HFFc6 (cell line): ENCODE data around the gene ASB13. TPM values are rescaled to one million over a fixed set of nuclear protein-coding genes. Genes with fewer than 3 reads are reported as not detected.

Experiments
- DNase-seq: peaks from one replicate; pipeline ENCODE4 v3.0.0-alpha.2; 2018
- H3K27ac Mint-ChIP-seq: 2 replicates; pipeline ENCODE4 v1.8.0; 2020; ENCODE audit warnings: mild to moderate bottlenecking, mixed read lengths
- H3K27me3 Mint-ChIP-seq: 2 replicates; pipeline ENCODE4 v1.8.0; 2021; ENCODE audit warnings: mild to moderate bottlenecking, moderate library complexity, mixed read lengths; ENCODE audit not compliant: insufficient read depth
- H3K36me3 Mint-ChIP-seq: 2 replicates; pipeline ENCODE4 v1.8.0; 2021; ENCODE audit warnings: low read depth, mixed read lengths
- H3K4me1 Mint-ChIP-seq: 2 replicates; pipeline ENCODE4 v1.8.0; 2020; ENCODE audit warnings: low read depth, mixed read lengths
- H3K4me3 Mint-ChIP-seq: 2 replicates; pipeline ENCODE4 v1.8.0; 2020; ENCODE audit warnings: mild to moderate bottlenecking, moderate library complexity, mixed read lengths
- H3K9me3 Mint-ChIP-seq: 2 replicates; pipeline ENCODE4 v1.8.0; 2020; ENCODE audit warnings: mild to moderate bottlenecking, mixed read lengths
- total RNA-seq, 6 experiments: library from RNA; stranded (reverse); fragmentation: NEBNext Ultra II Directional; extraction: Animal tissue kit (Norgen Biotek cat#: 25700); gene quantifications; 2 replicates in 1 of 6; 3 replicates in 5 of 6; pipeline ENCODE4 v1.2.3, GENCODE V29; 2021
- TF ChIP-seq, protein P1 (sequence below): fragments of 200-600 bp; sonication (generic); IDR thresholded peaks from 2 replicates; pipeline ENCODE4 v1.5.0; 2021; ENCODE audit warnings: antibody characterized with exemption, mild to moderate bottlenecking

The ASB13 gene
- total RNA-seq, 6 experiments from 2014 or later, result 7.8 to 10.1 (median 9.1) TPM

DNA sequence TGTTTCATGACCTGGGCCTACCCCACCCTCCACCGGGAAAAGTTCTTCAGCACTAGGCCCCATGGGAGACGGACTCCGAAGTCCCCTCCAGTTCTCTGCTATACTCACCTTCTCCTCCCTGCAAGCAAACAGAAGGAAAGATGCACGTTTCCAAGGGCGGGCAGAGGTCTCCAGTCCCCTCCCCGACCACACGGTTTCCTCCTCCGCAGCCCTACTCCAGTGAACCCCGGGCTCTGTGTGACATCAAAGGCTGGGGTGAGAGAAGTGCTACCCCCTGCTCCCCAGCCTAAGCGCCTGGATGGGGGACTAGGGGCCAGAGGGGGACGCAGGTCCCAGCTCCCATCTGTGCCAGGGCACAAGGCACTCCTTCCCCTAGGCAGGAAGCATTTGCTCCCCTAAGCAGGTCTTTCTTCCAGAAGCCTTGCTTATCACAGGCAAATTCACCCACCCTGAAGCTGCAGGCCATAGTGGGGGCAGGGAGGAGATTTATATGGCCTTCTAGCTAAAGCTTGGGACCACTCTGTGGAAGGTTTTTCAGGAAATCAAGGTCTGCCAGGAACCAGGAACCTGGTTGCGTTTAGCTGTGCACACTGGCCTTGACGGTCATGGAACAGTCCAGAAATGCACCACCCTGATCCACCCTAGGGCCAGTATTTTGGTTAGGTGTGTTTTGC is 52.8 kb downstream of the ASB13 start:
- no peak for DNase-seq
- Mint-ChIP-seq H3K36me3 (no peaks in the 10 kb centered on the region), H3K27me3 (peaks cover 4% of the 10 kb centered on the region), H3K9me3 (no peaks in the 10 kb centered on the region), H3K27ac (no peak overlapping the region), H3K4me1 (peaks cover 31% of the 10 kb centered on the region), H3K4me3 (no peak overlapping the region)
- TF ChIP-seq, protein P1, sequence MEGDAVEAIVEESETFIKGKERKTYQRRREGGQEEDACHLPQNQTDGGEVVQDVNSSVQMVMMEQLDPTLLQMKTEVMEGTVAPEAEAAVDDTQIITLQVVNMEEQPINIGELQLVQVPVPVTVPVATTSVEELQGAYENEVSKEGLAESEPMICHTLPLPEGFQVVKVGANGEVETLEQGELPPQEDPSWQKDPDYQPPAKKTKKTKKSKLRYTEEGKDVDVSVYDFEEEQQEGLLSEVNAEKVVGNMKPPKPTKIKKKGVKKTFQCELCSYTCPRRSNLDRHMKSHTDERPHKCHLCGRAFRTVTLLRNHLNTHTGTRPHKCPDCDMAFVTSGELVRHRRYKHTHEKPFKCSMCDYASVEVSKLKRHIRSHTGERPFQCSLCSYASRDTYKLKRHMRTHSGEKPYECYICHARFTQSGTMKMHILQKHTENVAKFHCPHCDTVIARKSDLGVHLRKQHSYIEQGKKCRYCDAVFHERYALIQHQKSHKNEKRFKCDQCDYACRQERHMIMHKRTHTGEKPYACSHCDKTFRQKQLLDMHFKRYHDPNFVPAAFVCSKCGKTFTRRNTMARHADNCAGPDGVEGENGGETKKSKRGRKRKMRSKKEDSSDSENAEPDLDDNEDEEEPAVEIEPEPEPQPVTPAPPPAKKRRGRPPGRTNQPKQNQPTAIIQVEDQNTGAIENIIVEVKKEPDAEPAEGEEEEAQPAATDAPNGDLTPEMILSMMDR, result no peak

DNA sequence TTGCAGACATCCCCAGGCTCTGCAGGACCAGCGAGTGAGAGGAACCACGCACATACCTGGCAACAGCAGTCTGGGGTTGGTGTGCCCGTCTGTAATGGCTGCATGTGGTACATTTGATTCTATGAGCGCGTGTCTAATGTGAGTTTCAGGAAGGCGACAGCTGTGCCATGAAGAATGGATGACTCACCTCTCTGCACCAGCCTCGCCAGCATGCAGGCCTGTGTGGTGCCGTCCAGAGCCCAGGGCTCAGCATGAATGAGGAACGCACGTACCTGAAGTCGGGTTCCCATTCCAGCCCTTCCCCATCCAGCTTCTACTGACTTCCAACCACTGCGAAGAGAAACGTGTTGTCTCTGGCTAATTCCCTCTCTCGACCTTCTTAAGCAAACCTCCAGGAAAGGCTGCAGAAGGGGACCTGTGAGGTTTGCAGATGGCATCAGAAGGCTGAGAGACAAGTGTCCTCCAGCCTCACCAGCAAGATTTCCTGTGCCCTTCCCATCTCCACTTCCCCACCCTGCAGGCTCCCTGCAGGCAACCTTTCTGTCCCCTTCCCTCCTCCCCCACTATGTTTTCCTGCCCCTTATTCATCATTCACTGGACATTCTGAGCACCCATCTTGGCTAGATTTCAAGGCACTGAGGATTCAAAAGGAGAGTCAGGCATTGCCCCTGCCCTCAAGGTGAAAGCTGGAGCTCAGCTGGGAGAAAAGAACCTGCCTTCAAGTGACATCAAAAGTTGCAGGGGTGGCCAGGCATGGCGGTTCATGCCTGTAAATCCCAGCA is 54.3 kb downstream of the ASB13 start:
- Mint-ChIP-seq H3K27ac (no peak overlapping the region), H3K36me3 (no peaks in the 10 kb centered on the region), H3K9me3 (no peaks in the 10 kb centered on the region), H3K4me1 (peaks cover 35% of the 10 kb centered on the region), H3K27me3 (peaks cover 4% of the 10 kb centered on the region), H3K4me3 (no peak overlapping the region)
- TF ChIP-seq, protein P1, result no peak
- DNase-seq, result no peak

DNA sequence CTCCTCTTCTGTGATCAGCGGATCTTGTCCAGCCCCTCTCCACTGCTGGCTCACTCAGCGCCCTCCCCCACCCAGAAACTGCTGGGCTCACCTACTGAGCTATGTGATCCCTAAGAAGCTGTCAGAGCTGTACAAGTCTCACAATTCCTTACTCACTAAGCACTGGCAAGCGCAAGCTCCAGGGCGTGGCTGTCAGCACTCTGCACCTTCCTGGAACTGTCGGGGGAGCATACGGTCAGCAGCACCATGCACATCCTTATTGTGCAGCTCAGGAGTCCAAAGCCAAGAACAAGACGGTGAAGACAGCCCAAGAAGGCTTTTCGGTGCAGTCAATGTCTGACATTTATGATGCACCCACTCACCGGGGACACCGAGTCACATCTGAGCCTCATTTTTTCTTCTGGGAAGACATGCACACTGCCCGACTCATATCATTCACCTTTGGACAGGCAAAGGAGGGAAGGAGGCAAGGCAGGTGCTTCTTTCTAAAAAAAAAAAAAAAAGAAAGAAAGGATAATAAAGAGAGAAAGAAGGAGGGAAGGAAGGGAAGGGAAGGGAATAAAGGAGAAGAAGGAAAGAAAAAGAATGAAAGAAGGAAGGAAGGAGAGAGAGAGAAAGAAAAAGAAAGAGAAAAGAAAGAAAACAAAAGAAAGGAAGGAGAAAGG is 56.3 kb downstream of the ASB13 start:
- Mint-ChIP-seq H3K9me3 (no peaks in the 10 kb centered on the region), H3K4me3 (no peak overlapping the region), H3K36me3 (no peaks in the 10 kb centered on the region), H3K4me1 (peaks cover 32% of the 10 kb centered on the region), H3K27ac (no peak overlapping the region), H3K27me3 (peaks cover 4% of the 10 kb centered on the region)
- TF ChIP-seq, protein P1, result no peak
- no peak for DNase-seq

DNA sequence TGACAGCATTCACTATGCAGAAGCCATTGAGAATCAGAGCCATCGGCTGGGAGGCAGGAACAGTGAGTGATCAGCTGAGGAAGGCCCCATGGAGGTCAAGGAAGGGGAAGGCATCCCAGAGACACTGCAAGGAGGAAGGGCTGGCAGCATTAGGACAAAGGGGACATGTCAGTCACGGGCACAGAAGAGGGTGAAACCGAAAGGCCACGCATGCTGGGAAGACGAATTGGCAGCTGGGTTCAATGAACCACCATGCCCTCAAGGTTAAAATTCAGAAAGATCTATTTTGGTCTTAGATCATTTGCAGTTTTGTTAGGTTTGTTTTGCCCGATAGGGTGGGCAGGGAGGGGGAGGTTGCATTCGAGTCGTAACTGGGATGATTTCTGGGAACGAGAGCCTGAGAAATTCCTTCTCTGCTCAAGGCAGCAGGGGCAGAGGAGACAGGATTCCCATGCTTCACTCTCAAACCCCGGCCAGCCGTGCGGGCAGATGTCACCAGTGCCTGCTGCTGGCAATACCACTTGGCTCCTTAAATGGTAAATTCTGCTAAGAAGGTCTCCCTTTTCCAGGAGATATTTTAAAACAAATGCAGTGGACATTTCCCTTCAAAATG is 57.7 kb downstream of the ASB13 start:
- Mint-ChIP-seq H3K4me1 (peaks cover 21% of the 10 kb centered on the region), H3K27me3 (peaks cover 4% of the 10 kb centered on the region), H3K9me3 (no peaks in the 10 kb centered on the region), H3K4me3 (no peak overlapping the region), H3K27ac (no peak overlapping the region), H3K36me3 (no peaks in the 10 kb centered on the region)
- no peak for DNase-seq
- TF ChIP-seq, protein P1, result no peak

DNA sequence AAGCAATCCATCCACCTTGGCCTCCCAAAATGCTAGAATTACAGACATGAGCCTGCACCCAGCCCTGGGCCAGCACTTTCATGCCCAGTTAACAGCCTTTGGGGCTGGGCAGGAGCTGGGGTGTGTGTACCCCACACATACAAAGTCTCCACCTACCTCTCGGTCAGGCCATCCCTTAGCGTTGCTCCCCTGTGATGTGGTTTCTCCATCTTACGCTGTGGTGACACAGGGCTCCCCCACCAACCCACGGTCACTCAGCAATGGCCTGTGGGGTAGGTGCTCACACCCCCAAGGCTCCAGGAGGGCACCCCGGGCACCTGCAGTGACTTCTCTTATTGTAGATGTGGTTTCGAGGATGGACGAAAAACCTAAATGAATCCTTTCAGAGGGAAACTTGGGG is 58.8 kb downstream of the ASB13 start:
- Mint-ChIP-seq H3K27ac (no peak overlapping the region), H3K4me1 (peaks cover 21% of the 10 kb centered on the region), H3K27me3 (peaks cover 6% of the 10 kb centered on the region), H3K9me3 (no peaks in the 10 kb centered on the region), H3K4me3 (no peak overlapping the region), H3K36me3 (peaks cover 10% of the 10 kb centered on the region; the same call in 1 of the 2 replicates)
- no peak for DNase-seq
- TF ChIP-seq, protein P1, result no peak
